Neural crest cell (in vitro differentiated cells): Measurements from ENCODE around the gene MKRN2. TPM values are rescaled to one million over a fixed set of nuclear protein-coding genes. Genes with fewer than 3 reads are reported as not detected.

Source experiments
- DNase-seq: peaks from one replicate; pipeline ENCODE4 v3.0.0; 2021; ENCODE audit warnings: low read depth, mixed read lengths, low spot score
- H3K27ac Mint-ChIP-seq: one replicate; pipeline ENCODE4 v1.8.0; 2021; ENCODE audit warnings: mild to moderate bottlenecking, mixed read lengths; ENCODE audit not compliant: unreplicated experiment
- H3K27me3 Mint-ChIP-seq: 2 replicates; pipeline ENCODE4 v1.8.0; 2021; ENCODE audit warnings: low read depth, mild to moderate bottlenecking, mixed read lengths
- H3K36me3 Mint-ChIP-seq: 2 replicates; pipeline ENCODE4 v1.8.0; 2021; ENCODE audit warnings: low read depth, mild to moderate bottlenecking, mixed read lengths
- H3K4me1 Mint-ChIP-seq: 2 replicates; pipeline ENCODE4 v1.8.0; 2021; ENCODE audit warnings: mixed read lengths
- H3K4me3 Mint-ChIP-seq: one replicate; pipeline ENCODE4 v1.8.0; 2021; ENCODE audit warnings: mild to moderate bottlenecking, mixed read lengths
- H3K9me3 Mint-ChIP-seq: 2 replicates; pipeline ENCODE4 v1.8.0; 2021; ENCODE audit warnings: mixed read lengths
- CTCF ChIP-seq: fragments of 200-600 bp; sonication (generic); conservative IDR thresholded peaks from 2 replicates; pipeline ENCODE4 v1.5.0; 2021; ENCODE audit warnings: antibody characterized with exemption, mild to moderate bottlenecking
- total RNA-seq: library from RNA; stranded (reverse); gene quantifications from 2 replicates; pipeline ENCODE4 v1.2.1, GENCODE V29; 2021

MKRN2 gene
- total RNA-seq, 1 donor from 2014 or later: 25.8 TPM

- Mint-ChIP-seq H3K36me3 (peaks cover 25% of the 10 kb centered on the region), H3K27ac (no peak overlapping the region), H3K4me1 (peaks cover 31% of the 10 kb centered on the region), H3K4me3 (no peak overlapping the region), H3K27me3 (no peaks in the 10 kb centered on the region), H3K9me3 (no peaks in the 10 kb centered on the region)
- no peak for TF ChIP-seq CTCF
- DNase-seq: no peak
Measured at GRCh38 chr3:12583280-12583679, 26.4 kb downstream of the MKRN2 start.

- TF ChIP-seq CTCF: no peak
- Mint-ChIP-seq H3K9me3 (no peaks in the 10 kb centered on the region), H3K27ac (peak overlapping the region; percentile 86), H3K36me3 (peaks cover 24% of the 10 kb centered on the region), H3K4me3 (no peak overlapping the region), H3K27me3 (no peaks in the 10 kb centered on the region), H3K4me1 (peaks cover 31% of the 10 kb centered on the region)
- no peak for DNase-seq
Measured at GRCh38 chr3:12584083-12584482, 27.2 kb downstream of the MKRN2 start.

GRCh38 chr3:12585181-12585580, 28.3 kb downstream of the MKRN2 start:
- Mint-ChIP-seq H3K4me1 (peaks cover 31% of the 10 kb centered on the region), H3K9me3 (no peaks in the 10 kb centered on the region), H3K4me3 (peak overlapping the region; percentile 66), H3K27ac (peak overlapping the region; percentile 46), H3K36me3 (peaks cover 25% of the 10 kb centered on the region), H3K27me3 (no peaks in the 10 kb centered on the region)
- no peak for TF ChIP-seq CTCF
- DNase-seq: peak; percentile 6

- no peak for DNase-seq
- peak overlapping the region; percentile 66 for H3K4me3 Mint-ChIP-seq
- H3K9me3 Mint-ChIP-seq: no peaks in the 10 kb centered on the region
- no peak for TF ChIP-seq CTCF
- peaks cover 31% of the 10 kb centered on the region for H3K4me1 Mint-ChIP-seq
- H3K27ac Mint-ChIP-seq: peak overlapping the region; percentile 50
- peaks cover 26% of the 10 kb centered on the region for H3K36me3 Mint-ChIP-seq
- H3K27me3 Mint-ChIP-seq: no peaks in the 10 kb centered on the region
Measured at GRCh38 chr3:12585970-12586369, 29.1 kb downstream of the MKRN2 start.

GRCh38 chr3:12586403-12586802, 29.5 kb downstream of the MKRN2 start:
- no peak for DNase-seq
- H3K27me3 Mint-ChIP-seq: no peaks in the 10 kb centered on the region
- peaks cover 31% of the 10 kb centered on the region for H3K4me1 Mint-ChIP-seq
- H3K27ac Mint-ChIP-seq: no peak overlapping the region
- peaks cover 24% of the 10 kb centered on the region for H3K36me3 Mint-ChIP-seq
- no peak for TF ChIP-seq CTCF
- no peak overlapping the region for H3K4me3 Mint-ChIP-seq
- no peaks in the 10 kb centered on the region for H3K9me3 Mint-ChIP-seq
